Osteocyte (in vitro differentiated cells): Measurements from ENCODE around the gene ITGB8. TPM values are rescaled to one million over a fixed set of nuclear protein-coding genes. Genes with fewer than 3 reads are reported as not detected.

Experiments used
- DNase-seq: peaks from one replicate; pipeline ENCODE4 v3.0.0; 2021; ENCODE audit warnings: mixed read lengths; ENCODE audit not compliant: unreplicated experiment; ENCODE audit errors: extremely low spot score
- H3K27ac Mint-ChIP-seq: one replicate; pipeline ENCODE4 v1.8.0; 2021; ENCODE audit warnings: mild to moderate bottlenecking, mixed read lengths; ENCODE audit not compliant: unreplicated experiment
- H3K27me3 Mint-ChIP-seq: one replicate; pipeline ENCODE4 v1.8.0; 2021; ENCODE audit warnings: mixed read lengths; ENCODE audit not compliant: unreplicated experiment
- H3K36me3 Mint-ChIP-seq: one replicate; pipeline ENCODE4 v1.8.0; 2021; ENCODE audit warnings: mixed read lengths; ENCODE audit not compliant: unreplicated experiment
- H3K4me1 Mint-ChIP-seq: one replicate; pipeline ENCODE4 v1.8.0; 2021; ENCODE audit warnings: mixed read lengths; ENCODE audit not compliant: unreplicated experiment
- H3K4me3 Mint-ChIP-seq: one replicate; pipeline ENCODE4 v1.8.0; 2021; ENCODE audit warnings: mild to moderate bottlenecking, moderate library complexity, mixed read lengths; ENCODE audit not compliant: unreplicated experiment
- H3K9me3 Mint-ChIP-seq: one replicate; pipeline ENCODE4 v1.8.0; 2021; ENCODE audit warnings: mixed read lengths; ENCODE audit not compliant: unreplicated experiment
- CTCF ChIP-seq: fragments of 200-600 bp; sonication (generic); IDR thresholded peaks from 2 replicates; pipeline ENCODE4 v1.5.0; 2021; ENCODE audit warnings: antibody characterized with exemption, mild to moderate bottlenecking, moderate library complexity
- total RNA-seq: library from RNA; stranded (reverse); gene quantifications from 2 replicates; pipeline ENCODE4 v1.2.1, GENCODE V29; 2021

The ITGB8 gene
- total RNA-seq, 1 donor from 2014 or later = 2.4 TPM

GRCh38 chr7:20456701-20457100, 126.0 kb downstream of the ITGB8 start:
- no peaks in the 10 kb centered on the region for H3K4me1 Mint-ChIP-seq
- DNase-seq = no peak
- H3K9me3 Mint-ChIP-seq = no peaks in the 10 kb centered on the region
- H3K4me3 Mint-ChIP-seq = no peak overlapping the region
- TF ChIP-seq CTCF = no peak
- no peaks in the 10 kb centered on the region for H3K36me3 Mint-ChIP-seq
- H3K27me3 Mint-ChIP-seq = no peaks in the 10 kb centered on the region
- H3K27ac Mint-ChIP-seq = no peak overlapping the region

- no peaks in the 10 kb centered on the region for H3K9me3 Mint-ChIP-seq
- H3K36me3 Mint-ChIP-seq = no peaks in the 10 kb centered on the region
- no peak overlapping the region for H3K4me3 Mint-ChIP-seq
- no peaks in the 10 kb centered on the region for H3K4me1 Mint-ChIP-seq
- DNase-seq = no peak
- no peak overlapping the region for H3K27ac Mint-ChIP-seq
- no peaks in the 10 kb centered on the region for H3K27me3 Mint-ChIP-seq
- TF ChIP-seq CTCF = no peak
These were observed 127.8 kb downstream of the ITGB8 start for GRCh38 chr7:20458521-20458920.

GRCh38 chr7:20459419-20459818, 128.7 kb downstream of the ITGB8 start:
- no peaks in the 10 kb centered on the region for H3K9me3 Mint-ChIP-seq
- no peak overlapping the region for H3K27ac Mint-ChIP-seq
- H3K4me3 Mint-ChIP-seq = no peak overlapping the region
- no peaks in the 10 kb centered on the region for H3K4me1 Mint-ChIP-seq
- no peaks in the 10 kb centered on the region for H3K36me3 Mint-ChIP-seq
- DNase-seq = no peak
- TF ChIP-seq CTCF = no peak
- H3K27me3 Mint-ChIP-seq = no peaks in the 10 kb centered on the region

GRCh38 chr7:20464891-20465290, 134.2 kb downstream of the ITGB8 start:
- Mint-ChIP-seq H3K27ac (no peak overlapping the region), H3K36me3 (no peaks in the 10 kb centered on the region), H3K4me1 (no peaks in the 10 kb centered on the region), H3K27me3 (no peaks in the 10 kb centered on the region), H3K4me3 (no peak overlapping the region), H3K9me3 (no peaks in the 10 kb centered on the region)
- DNase-seq = no peak
- TF ChIP-seq CTCF = no peak

Other genes starting within 250 kb of the ITGB8 start
- gene MACC1, start 113.5 kb upstream of the ITGB8 start, total RNA-seq = not detected in 2 replicates